Measurements from ENCODE around the gene SEC61B. TPM values are rescaled to one million over a fixed set of nuclear protein-coding genes. Genes with fewer than 3 reads are reported as not detected.

The SEC61B gene
- total RNA-seq, 1 experiment from 2014 or later = 167 TPM

DNA sequence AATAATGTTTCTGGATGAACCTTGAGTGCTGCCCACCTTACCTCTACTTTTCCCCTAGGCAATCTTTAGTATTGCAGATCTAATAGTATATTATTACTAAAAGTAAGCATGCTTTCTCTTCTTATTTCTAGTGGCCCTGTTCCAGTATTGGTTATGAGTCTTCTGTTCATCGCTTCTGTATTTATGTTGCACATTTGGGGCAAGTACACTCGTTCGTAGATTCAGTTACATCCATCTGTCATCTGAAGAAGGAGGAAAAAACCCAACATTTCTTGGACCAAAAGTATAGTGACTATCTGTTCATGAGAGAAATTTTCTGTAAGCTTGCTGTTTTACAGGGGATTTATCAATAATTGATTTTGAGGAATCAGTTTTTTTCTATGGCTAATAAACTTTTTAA is 8.1 kb downstream of the SEC61B start:
- DNase-seq (ENCODE audit: low spot score) (no peak), ATAC-seq (no peak)
- Mint-ChIP-seq H3K27me3 (ENCODE audit: low read depth) (no peaks in the 10 kb centered on the region), H3K27ac (no peak overlapping the region), H3K4me1 (no peaks in the 10 kb centered on the region), H3K9me3 (no peaks in the 10 kb centered on the region), H3K4me3 (no peak overlapping the region), H3K36me3 (peaks cover 25% of the 10 kb centered on the region)
- POLR2A ChIA-PET = no interaction called here
- CTCF ChIA-PET = no interaction called here
- TF ChIP-seq NR1H2 (CRISPR knock-in tag; IDR thresholded peaks at IDR 0.05) = no peak
- TF ChIP-seq PRRX2 (CRISPR knock-in tag; IDR thresholded peaks at IDR 0.05) = no peak
- no peak for TF ChIP-seq IRF2 (CRISPR knock-in tag; IDR thresholded peaks at IDR 0.05; ENCODE audit: borderline replicate concordance, low read depth)
- TF ChIP-seq, protein P1, sequence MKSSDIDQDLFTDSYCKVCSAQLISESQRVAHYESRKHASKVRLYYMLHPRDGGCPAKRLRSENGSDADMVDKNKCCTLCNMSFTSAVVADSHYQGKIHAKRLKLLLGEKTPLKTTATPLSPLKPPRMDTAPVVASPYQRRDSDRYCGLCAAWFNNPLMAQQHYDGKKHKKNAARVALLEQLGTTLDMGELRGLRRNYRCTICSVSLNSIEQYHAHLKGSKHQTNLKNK (CRISPR knock-in tag; IDR thresholded peaks at IDR 0.05) = no peak
- no peak for TF ChIP-seq ZNF317 (CRISPR knock-in tag; IDR thresholded peaks at IDR 0.05; ENCODE audit: borderline replicate concordance, low read depth)

DNA sequence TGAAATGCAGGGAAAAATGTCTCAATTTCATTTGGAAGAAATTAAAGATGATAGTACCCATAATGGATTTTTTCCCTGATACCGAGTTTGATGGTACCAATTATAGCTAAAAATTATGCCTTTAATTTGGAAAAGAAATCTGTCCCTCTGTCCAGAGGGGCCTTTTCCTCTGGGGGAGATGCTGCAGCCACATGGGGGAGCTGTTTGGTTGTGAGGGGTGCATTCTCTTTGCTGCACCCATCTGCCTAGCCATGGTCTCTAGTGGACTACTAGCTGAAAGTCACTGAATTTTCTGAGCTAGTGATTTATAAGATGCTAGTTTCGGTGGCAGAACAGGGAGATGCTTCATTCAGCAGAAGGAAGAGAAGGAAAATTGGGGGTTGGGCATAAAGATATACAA is 9.6 kb downstream of the SEC61B start:
- Mint-ChIP-seq H3K4me3 (no peak overlapping the region), H3K4me1 (no peaks in the 10 kb centered on the region), H3K27ac (no peak overlapping the region), H3K27me3 (ENCODE audit: low read depth) (no peaks in the 10 kb centered on the region), H3K9me3 (no peaks in the 10 kb centered on the region), H3K36me3 (peaks cover 25% of the 10 kb centered on the region)
- ATAC-seq (peak; percentile 65; the same call in 1 of the 2 replicates), DNase-seq (ENCODE audit: low spot score) (peak; percentile 49)
- TF ChIP-seq, protein P2, sequence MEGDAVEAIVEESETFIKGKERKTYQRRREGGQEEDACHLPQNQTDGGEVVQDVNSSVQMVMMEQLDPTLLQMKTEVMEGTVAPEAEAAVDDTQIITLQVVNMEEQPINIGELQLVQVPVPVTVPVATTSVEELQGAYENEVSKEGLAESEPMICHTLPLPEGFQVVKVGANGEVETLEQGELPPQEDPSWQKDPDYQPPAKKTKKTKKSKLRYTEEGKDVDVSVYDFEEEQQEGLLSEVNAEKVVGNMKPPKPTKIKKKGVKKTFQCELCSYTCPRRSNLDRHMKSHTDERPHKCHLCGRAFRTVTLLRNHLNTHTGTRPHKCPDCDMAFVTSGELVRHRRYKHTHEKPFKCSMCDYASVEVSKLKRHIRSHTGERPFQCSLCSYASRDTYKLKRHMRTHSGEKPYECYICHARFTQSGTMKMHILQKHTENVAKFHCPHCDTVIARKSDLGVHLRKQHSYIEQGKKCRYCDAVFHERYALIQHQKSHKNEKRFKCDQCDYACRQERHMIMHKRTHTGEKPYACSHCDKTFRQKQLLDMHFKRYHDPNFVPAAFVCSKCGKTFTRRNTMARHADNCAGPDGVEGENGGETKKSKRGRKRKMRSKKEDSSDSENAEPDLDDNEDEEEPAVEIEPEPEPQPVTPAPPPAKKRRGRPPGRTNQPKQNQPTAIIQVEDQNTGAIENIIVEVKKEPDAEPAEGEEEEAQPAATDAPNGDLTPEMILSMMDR (IDR thresholded peaks at IDR 0.05) = peak; percentile 43; the same call in 1 of the 2 replicates
- TF ChIP-seq ATF1 (CRISPR knock-in tag; IDR thresholded peaks at IDR 0.05) = no peak
- POLR2A ChIA-PET = interaction anchor here (1.1 kb wide), 1 partner anchor 10 kb away, joined by 5 read pairs; the partner anchor contains the start of genes ALG2 and SEC61B
- CTCF ChIA-PET = interaction anchor here (0.6 to 3.3 kb wide), 28 partner anchors 9 to 1093 kb away, joined by 3 to 31 read pairs (median 4); partner anchors contain the start of genes ALG2 and SEC61B

DNA sequence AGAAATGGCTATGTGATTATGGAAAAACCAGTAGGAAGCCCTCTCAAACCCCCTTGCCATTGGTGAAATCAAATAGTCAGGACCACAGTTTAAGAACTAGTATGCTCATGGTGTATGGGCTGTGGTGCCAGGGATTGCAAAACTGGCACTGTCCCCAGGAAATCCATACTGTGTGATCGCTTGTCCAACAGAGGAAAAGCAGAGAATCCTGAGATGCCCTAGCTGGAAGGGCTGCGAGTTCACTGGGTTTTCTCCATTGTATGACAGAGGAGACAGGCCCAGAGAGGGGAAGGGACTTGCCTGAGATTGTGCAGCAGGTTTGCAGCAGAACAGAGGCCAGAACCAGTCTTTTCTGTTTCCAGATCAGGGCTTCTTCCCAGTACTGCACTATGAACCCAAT is 12.5 kb downstream of the SEC61B start:
- Mint-ChIP-seq H3K27me3 (ENCODE audit: low read depth) (no peaks in the 10 kb centered on the region), H3K9me3 (no peaks in the 10 kb centered on the region; the same call in 1 of the 2 replicates), H3K36me3 (peaks cover 14% of the 10 kb centered on the region), H3K27ac (no peak overlapping the region), H3K4me1 (no peaks in the 10 kb centered on the region), H3K4me3 (no peak overlapping the region)
- no peak for ATAC-seq
- no peak for DNase-seq (ENCODE audit: low spot score)
- ChIA-PET POLR2A (interaction anchor here (1.4 kb wide), 1 partner anchor 12 kb away, joined by 6 read pairs; the partner anchor contains the start of genes ALG2 and SEC61B), CTCF (interaction anchor here (1.0 to 1.6 kb wide), 2 partner anchors 50 to 62 kb away, joined by 3 to 5 read pairs; no protein-coding TSS in a partner anchor)
- TF ChIP-seq NFYB (CRISPR knock-in tag; conservative IDR thresholded peaks at IDR 0.05; ENCODE audit: low read depth) = no peak
- TF ChIP-seq, protein P3, sequence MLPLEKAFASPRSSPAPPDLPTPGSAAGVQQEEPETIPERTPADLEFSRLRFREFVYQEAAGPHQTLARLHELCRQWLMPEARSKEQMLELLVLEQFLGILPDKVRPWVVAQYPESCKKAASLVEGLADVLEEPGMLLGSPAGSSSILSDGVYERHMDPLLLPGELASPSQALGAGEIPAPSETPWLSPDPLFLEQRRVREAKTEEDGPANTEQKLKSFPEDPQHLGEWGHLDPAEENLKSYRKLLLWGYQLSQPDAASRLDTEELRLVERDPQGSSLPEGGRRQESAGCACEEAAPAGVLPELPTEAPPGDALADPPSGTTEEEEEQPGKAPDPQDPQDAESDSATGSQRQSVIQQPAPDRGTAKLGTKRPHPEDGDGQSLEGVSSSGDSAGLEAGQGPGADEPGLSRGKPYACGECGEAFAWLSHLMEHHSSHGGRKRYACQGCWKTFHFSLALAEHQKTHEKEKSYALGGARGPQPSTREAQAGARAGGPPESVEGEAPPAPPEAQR (CRISPR knock-in tag; IDR thresholded peaks at IDR 0.05) = no peak
- no peak for TF ChIP-seq GRHL2 (CRISPR knock-in tag; IDR thresholded peaks at IDR 0.05; ENCODE audit: insufficient replicate concordance, severe bottlenecking)
- no peak for TF ChIP-seq TCF7 (CRISPR knock-in tag; IDR thresholded peaks at IDR 0.05; ENCODE audit: low read depth)
- no peak for TF ChIP-seq TEAD4 (CRISPR knock-in tag; IDR thresholded peaks at IDR 0.05)
- TF ChIP-seq, protein P4, sequence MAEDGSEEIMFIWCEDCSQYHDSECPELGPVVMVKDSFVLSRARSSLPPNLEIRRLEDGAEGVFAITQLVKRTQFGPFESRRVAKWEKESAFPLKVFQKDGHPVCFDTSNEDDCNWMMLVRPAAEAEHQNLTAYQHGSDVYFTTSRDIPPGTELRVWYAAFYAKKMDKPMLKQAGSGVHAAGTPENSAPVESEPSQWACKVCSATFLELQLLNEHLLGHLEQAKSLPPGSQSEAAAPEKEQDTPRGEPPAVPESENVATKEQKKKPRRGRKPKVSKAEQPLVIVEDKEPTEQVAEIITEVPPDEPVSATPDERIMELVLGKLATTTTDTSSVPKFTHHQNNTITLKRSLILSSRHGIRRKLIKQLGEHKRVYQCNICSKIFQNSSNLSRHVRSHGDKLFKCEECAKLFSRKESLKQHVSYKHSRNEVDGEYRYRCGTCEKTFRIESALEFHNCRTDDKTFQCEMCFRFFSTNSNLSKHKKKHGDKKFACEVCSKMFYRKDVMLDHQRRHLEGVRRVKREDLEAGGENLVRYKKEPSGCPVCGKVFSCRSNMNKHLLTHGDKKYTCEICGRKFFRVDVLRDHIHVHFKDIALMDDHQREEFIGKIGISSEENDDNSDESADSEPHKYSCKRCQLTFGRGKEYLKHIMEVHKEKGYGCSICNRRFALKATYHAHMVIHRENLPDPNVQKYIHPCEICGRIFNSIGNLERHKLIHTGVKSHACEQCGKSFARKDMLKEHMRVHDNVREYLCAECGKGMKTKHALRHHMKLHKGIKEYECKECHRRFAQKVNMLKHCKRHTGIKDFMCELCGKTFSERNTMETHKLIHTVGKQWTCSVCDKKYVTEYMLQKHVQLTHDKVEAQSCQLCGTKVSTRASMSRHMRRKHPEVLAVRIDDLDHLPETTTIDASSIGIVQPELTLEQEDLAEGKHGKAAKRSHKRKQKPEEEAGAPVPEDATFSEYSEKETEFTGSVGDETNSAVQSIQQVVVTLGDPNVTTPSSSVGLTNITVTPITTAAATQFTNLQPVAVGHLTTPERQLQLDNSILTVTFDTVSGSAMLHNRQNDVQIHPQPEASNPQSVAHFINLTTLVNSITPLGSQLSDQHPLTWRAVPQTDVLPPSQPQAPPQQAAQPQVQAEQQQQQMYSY (CRISPR knock-in tag; IDR thresholded peaks at IDR 0.05) = no peak
- no peak for TF ChIP-seq RELA (CRISPR knock-in tag; IDR thresholded peaks at IDR 0.05; ENCODE audit: borderline replicate concordance)
- TF ChIP-seq, protein P5, sequence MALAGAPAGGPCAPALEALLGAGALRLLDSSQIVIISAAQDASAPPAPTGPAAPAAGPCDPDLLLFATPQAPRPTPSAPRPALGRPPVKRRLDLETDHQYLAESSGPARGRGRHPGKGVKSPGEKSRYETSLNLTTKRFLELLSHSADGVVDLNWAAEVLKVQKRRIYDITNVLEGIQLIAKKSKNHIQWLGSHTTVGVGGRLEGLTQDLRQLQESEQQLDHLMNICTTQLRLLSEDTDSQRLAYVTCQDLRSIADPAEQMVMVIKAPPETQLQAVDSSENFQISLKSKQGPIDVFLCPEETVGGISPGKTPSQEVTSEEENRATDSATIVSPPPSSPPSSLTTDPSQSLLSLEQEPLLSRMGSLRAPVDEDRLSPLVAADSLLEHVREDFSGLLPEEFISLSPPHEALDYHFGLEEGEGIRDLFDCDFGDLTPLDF (CRISPR knock-in tag; IDR thresholded peaks at IDR 0.05) = no peak
- no peak for TF ChIP-seq MXD4 (CRISPR knock-in tag; IDR thresholded peaks at IDR 0.05; ENCODE audit: borderline replicate concordance)
- TF ChIP-seq, protein P6, sequence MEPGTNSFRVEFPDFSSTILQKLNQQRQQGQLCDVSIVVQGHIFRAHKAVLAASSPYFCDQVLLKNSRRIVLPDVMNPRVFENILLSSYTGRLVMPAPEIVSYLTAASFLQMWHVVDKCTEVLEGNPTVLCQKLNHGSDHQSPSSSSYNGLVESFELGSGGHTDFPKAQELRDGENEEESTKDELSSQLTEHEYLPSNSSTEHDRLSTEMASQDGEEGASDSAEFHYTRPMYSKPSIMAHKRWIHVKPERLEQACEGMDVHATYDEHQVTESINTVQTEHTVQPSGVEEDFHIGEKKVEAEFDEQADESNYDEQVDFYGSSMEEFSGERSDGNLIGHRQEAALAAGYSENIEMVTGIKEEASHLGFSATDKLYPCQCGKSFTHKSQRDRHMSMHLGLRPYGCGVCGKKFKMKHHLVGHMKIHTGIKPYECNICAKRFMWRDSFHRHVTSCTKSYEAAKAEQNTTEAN (CRISPR knock-in tag; IDR thresholded peaks at IDR 0.05) = no peak
- TF ChIP-seq EMX1 (CRISPR knock-in tag; IDR thresholded peaks at IDR 0.05) = no peak
- no peak for TF ChIP-seq ESRRA (CRISPR knock-in tag; IDR thresholded peaks at IDR 0.05; ENCODE audit: borderline replicate concordance)
- no peak for TF ChIP-seq MYBL2 (CRISPR knock-in tag; IDR thresholded peaks at IDR 0.05)
- no peak for TF ChIP-seq SMAD3 (CRISPR knock-in tag; IDR thresholded peaks at IDR 0.05; ENCODE audit: borderline replicate concordance)
- TF ChIP-seq HMGA2 (CRISPR knock-in tag; IDR thresholded peaks at IDR 0.05) = no peak
- no peak for TF ChIP-seq ELF4 (CRISPR knock-in tag; IDR thresholded peaks at IDR 0.05; ENCODE audit: low read depth)
- TF ChIP-seq FOXK1 (CRISPR knock-in tag; IDR thresholded peaks at IDR 0.05) = no peak

All from WTC11 (cell line).